WTC11 (cell line): ENCODE data around the gene M1AP. TPM values are rescaled to one million over a fixed set of nuclear protein-coding genes. Genes with fewer than 3 reads are reported as not detected.
"Not testable (repeated sequence)": the region's sequence is repeated elsewhere in the genome, so short reads cannot be mapped to it uniquely, and the experiment has no call there.

Experiments
- ATAC-seq: fragments of 200-7000 bp; cut with Tn5 transposase; 2 replicates; pipeline ENCODE4 v1.10.0; 2021; ENCODE audit warnings: mild to moderate bottlenecking, moderate library complexity
- CTCF ChIA-PET: fragments of 300-600 bp; sonication (Branson Sonifier 250); formaldehyde crosslinking; loops from one replicate; lab custom pipeline; 2021; ENCODE audit warnings: antibody characterized with exemption; lab: Charles Lee
- POLR2A ChIA-PET: fragments of 350-600 bp; sonication (Branson Sonifier 250); formaldehyde crosslinking; loops from one replicate; lab custom pipeline; 2021; ENCODE audit warnings: antibody characterized with exemption; lab: Charles Lee
- DNase-seq: peaks from one replicate; pipeline ENCODE4 v3.0.0; 2021; ENCODE audit warnings: low spot score
- H3K27ac Mint-ChIP-seq: 2 replicates; pipeline ENCODE4 v1.8.0; 2021; ENCODE audit warnings: mixed read lengths
- H3K27me3 Mint-ChIP-seq: 2 replicates; pipeline ENCODE4 v1.8.0; 2021; ENCODE audit warnings: low read depth, mild to moderate bottlenecking, moderate library complexity, mixed read lengths
- H3K36me3 Mint-ChIP-seq: 2 replicates; pipeline ENCODE4 v1.8.0; 2021; ENCODE audit warnings: mixed read lengths
- H3K4me1 Mint-ChIP-seq: 2 replicates; pipeline ENCODE4 v1.8.0; 2022; ENCODE audit warnings: mixed read lengths
- H3K4me3 Mint-ChIP-seq: 2 replicates; pipeline ENCODE4 v1.8.0; 2021; ENCODE audit warnings: mild to moderate bottlenecking, moderate library complexity, mixed read lengths
- H3K9me3 Mint-ChIP-seq: 2 replicates; pipeline ENCODE4 v1.8.0; 2021; ENCODE audit warnings: mixed read lengths
- ATF1 ChIP-seq: sonication (generic); formaldehyde crosslinking; IDR thresholded peaks from 2 replicates; pipeline ENCODE4 v1.8.1; 2023; ENCODE audit warnings: mild to moderate bottlenecking, moderate library complexity, missing genetic modification reagents
- CREM ChIP-seq: sonication (generic); formaldehyde crosslinking; IDR thresholded peaks from 2 replicates; pipeline ENCODE4 v1.8.1; 2022; ENCODE audit warnings: mild to moderate bottlenecking, missing genetic modification reagents, moderate library complexity
- E2F1 ChIP-seq: sonication (generic); formaldehyde crosslinking; IDR thresholded peaks from 2 replicates; pipeline ENCODE4 v1.8.0; 2022; ENCODE audit warnings: mild to moderate bottlenecking, missing genetic modification reagents
- ELF4 ChIP-seq: sonication (generic); formaldehyde crosslinking; IDR thresholded peaks from 2 replicates; pipeline ENCODE4 v1.8.1; 2022; ENCODE audit warnings: low read depth, mild to moderate bottlenecking, moderate library complexity, missing genetic modification reagents
- HMGA2 ChIP-seq: fragments of 250-450 bp; sonication (Bioruptor Pico); IDR thresholded peaks from 2 replicates; pipeline ENCODE4 v1.4.0; 2021; ENCODE audit warnings: mild to moderate bottlenecking, moderate library complexity
- IRF2 ChIP-seq: sonication (generic); formaldehyde crosslinking; IDR thresholded peaks from 2 replicates; pipeline ENCODE4 v1.8.0; 2022; ENCODE audit warnings: low read depth, missing genetic modification reagents, borderline replicate concordance
- KAT7 ChIP-seq: sonication (generic); formaldehyde crosslinking; IDR thresholded peaks from 2 replicates; pipeline ENCODE4 v1.8.1; 2023; ENCODE audit warnings: missing genetic modification reagents, mild to moderate bottlenecking, borderline replicate concordance
- PRDM15 ChIP-seq: sonication (generic); formaldehyde crosslinking; IDR thresholded peaks from 2 replicates; pipeline ENCODE4 v1.8.0; 2022; ENCODE audit warnings: missing genetic modification reagents
- ZNF317 ChIP-seq: sonication (generic); formaldehyde crosslinking; IDR thresholded peaks from 2 replicates; pipeline ENCODE4 v1.8.1; 2023; ENCODE audit warnings: low read depth, mild to moderate bottlenecking, moderate library complexity, missing genetic modification reagents, borderline replicate concordance
- ZNF396 ChIP-seq: fragments of 250-450 bp; sonication (Bioruptor Pico); IDR thresholded peaks from 2 replicates; pipeline ENCODE4 v1.8.0; 2021; ENCODE audit warnings: mild to moderate bottlenecking, moderate library complexity, borderline replicate concordance
- ZNF423 ChIP-seq: fragments of 250-450 bp; sonication (Bioruptor Pico); IDR thresholded peaks from 2 replicates; pipeline ENCODE4 v2.1.2; 2022; ENCODE audit warnings: mild to moderate bottlenecking, moderate library complexity
- total RNA-seq: library from RNA; stranded (reverse); gene quantifications from 3 replicates; pipeline ENCODE4 v1.2.3, GENCODE V29; 2021
- TF ChIP-seq, protein P1 (sequence below): fragments of 250-450 bp; sonication (Bioruptor Pico); IDR thresholded peaks from 2 replicates; pipeline ENCODE4 v1.8.0; 2021; ENCODE audit warnings: mild to moderate bottlenecking
- TF ChIP-seq, protein P2 (sequence below): sonication (generic); formaldehyde crosslinking; IDR thresholded peaks from 2 replicates; pipeline ENCODE4 v1.8.0; 2023; ENCODE audit warnings: missing genetic modification reagents
- TF ChIP-seq, protein P3 (sequence below): sonication (generic); formaldehyde crosslinking; IDR thresholded peaks from 2 replicates; pipeline ENCODE4 v1.8.1; 2023; ENCODE audit warnings: mild to moderate bottlenecking, missing genetic modification reagents, moderate library complexity

The M1AP gene
- total RNA-seq, 1 experiment from 2014 or later = 5.9 TPM

DNA sequence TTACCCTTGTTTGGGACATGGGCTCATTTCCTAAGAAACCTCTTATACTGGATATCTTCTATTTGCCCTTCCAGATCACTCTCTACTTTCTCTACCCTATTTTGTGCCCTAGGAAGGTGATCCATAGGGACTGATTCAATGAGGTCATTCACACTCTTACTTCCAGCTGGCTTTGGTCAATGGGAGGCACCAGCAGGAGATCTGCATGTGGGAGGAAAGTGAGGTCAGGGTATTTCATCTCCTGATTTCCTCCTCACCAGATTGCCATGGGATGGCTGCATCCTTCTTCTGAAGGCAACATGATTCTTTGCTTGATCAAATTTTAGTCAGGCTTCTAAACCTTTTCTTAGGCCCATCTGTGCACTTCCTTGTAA is 15.2 kb downstream of the M1AP start:
- peaks cover 20% of the 10 kb centered on the region for H3K4me1 Mint-ChIP-seq
- H3K36me3 Mint-ChIP-seq = no peaks in the 10 kb centered on the region
- peak; percentile 56 for ATAC-seq
- no peak overlapping the region for H3K4me3 Mint-ChIP-seq
- CTCF ChIA-PET = interaction anchor here (1.6 kb wide), 1 partner anchor 158 kb away, joined by 3 read pairs; no protein-coding TSS in a partner anchor
- H3K9me3 Mint-ChIP-seq = no peaks in the 10 kb centered on the region
- TF ChIP-seq PRDM15 (no peak), ZNF423 (CRISPR knock-in tag) (peak; percentile 15; the same call in 1 of the 2 replicates)
- H3K27me3 Mint-ChIP-seq = no peaks in the 10 kb centered on the region; the same call in 1 of the 2 replicates
- POLR2A ChIA-PET = no interaction called here
- no peak overlapping the region for H3K27ac Mint-ChIP-seq
- DNase-seq = no peak

DNA sequence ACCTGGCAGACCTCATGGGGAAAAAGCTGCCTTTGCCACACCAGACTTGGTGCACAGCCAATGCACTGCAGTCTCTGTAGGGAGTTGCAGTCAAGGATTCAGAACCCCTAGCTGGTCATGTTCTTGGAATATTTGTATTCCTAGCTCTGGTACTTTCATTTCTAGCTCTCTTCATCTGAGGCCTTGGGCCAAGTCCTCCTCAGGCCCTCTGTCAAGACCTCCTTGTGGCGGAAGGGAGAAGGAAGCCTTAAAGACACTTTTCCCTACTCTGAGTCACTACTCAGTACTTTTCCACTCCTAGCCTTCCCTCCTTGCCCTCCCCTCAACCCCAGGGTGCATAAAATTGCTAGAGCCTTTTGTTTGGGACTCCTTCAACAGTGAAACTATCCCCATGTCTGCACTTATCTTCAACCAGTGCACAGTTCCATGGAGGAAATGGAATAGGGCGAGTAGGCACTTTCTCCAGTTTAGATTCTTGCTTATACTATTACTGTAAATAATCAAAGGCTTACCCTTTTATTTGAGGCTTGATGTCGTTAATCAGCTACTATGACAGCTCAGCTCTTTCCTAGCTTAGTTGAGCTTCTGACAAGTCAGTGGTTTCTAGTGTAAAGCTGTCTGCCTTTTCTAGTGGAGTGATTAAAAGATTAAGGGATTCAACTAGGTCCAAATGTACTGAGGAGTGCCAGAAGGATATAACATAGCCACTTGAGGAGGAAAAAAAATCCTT is 15.8 kb downstream of the M1AP start:
- Mint-ChIP-seq H3K27me3 (no peaks in the 10 kb centered on the region; the same call in 1 of the 2 replicates), H3K9me3 (no peaks in the 10 kb centered on the region), H3K4me1 (peaks cover 20% of the 10 kb centered on the region), H3K4me3 (no peak overlapping the region), H3K27ac (peak overlapping the region; percentile 78; the same call in 1 of the 2 replicates), H3K36me3 (no peaks in the 10 kb centered on the region)
- ATAC-seq = peak; percentile 98
- POLR2A ChIA-PET = no interaction called here
- CTCF ChIA-PET = interaction anchor here (0.6 to 1.6 kb wide), 5 partner anchors 10 to 157 kb away, joined by 3 to 7 read pairs (median 4); partner anchors contain the start of genes M1AP and SEMA4F
- TF ChIP-seq HMGA2 (CRISPR knock-in tag) = no peak
- no peak for TF ChIP-seq ELF4 (CRISPR knock-in tag)
- TF ChIP-seq ZNF396 (CRISPR knock-in tag) = no peak
- DNase-seq = no peak

DNA sequence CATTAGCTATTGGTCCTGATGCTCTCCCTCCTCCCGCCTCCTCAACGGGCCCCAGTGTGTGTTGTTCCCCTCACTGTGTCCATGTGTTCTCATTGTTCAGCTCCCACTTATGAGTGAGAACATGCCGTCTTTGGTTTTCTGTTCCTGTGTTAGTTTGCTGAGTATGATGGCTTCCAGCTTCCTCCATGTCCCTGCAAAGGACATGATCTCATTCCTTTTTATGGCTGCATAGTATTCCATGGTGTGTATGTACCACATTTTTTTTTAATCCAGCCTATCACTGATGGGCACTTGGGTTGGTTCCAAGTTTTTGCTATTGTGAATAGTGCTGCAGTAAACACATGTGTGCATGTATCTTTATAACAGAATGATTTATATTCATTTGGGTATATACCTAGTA is 17.7 kb downstream of the M1AP start:
- ATAC-seq, DNase-seq, H3K36me3 Mint-ChIP-seq, CTCF ChIA-PET, POLR2A ChIA-PET, H3K27ac Mint-ChIP-seq, H3K4me3 Mint-ChIP-seq, H3K27me3 Mint-ChIP-seq, H3K9me3 Mint-ChIP-seq: not testable (repeated sequence)
- H3K4me1 Mint-ChIP-seq = peaks cover 20% of the 10 kb centered on the region

- no peak overlapping the region for H3K4me3 Mint-ChIP-seq
- DNase-seq (no peak), ATAC-seq (no peak)
- POLR2A ChIA-PET = no interaction called here
- H3K27ac Mint-ChIP-seq = no peak overlapping the region
- peaks cover 20% of the 10 kb centered on the region for H3K4me1 Mint-ChIP-seq
- no peaks in the 10 kb centered on the region for H3K27me3 Mint-ChIP-seq
- no peak for TF ChIP-seq E2F1 (CRISPR knock-in tag)
- TF ChIP-seq PRDM15 = no peak
- TF ChIP-seq, protein P1, sequence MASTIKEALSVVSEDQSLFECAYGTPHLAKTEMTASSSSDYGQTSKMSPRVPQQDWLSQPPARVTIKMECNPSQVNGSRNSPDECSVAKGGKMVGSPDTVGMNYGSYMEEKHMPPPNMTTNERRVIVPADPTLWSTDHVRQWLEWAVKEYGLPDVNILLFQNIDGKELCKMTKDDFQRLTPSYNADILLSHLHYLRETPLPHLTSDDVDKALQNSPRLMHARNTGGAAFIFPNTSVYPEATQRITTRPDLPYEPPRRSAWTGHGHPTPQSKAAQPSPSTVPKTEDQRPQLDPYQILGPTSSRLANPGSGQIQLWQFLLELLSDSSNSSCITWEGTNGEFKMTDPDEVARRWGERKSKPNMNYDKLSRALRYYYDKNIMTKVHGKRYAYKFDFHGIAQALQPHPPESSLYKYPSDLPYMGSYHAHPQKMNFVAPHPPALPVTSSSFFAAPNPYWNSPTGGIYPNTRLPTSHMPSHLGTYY (CRISPR knock-in tag) = no peak
- TF ChIP-seq, protein P2, sequence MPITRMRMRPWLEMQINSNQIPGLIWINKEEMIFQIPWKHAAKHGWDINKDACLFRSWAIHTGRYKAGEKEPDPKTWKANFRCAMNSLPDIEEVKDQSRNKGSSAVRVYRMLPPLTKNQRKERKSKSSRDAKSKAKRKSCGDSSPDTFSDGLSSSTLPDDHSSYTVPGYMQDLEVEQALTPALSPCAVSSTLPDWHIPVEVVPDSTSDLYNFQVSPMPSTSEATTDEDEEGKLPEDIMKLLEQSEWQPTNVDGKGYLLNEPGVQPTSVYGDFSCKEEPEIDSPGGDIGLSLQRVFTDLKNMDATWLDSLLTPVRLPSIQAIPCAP (CRISPR knock-in tag) = no peak
- TF ChIP-seq IRF2 (CRISPR knock-in tag) = no peak
- TF ChIP-seq CREM = no peak
- TF ChIP-seq ATF1 = no peak
- TF ChIP-seq, protein P3, sequence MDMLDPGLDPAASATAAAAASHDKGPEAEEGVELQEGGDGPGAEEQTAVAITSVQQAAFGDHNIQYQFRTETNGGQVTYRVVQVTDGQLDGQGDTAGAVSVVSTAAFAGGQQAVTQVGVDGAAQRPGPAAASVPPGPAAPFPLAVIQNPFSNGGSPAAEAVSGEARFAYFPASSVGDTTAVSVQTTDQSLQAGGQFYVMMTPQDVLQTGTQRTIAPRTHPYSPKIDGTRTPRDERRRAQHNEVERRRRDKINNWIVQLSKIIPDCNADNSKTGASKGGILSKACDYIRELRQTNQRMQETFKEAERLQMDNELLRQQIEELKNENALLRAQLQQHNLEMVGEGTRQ (CRISPR knock-in tag) = no peak
- no peak for TF ChIP-seq ZNF317 (CRISPR knock-in tag)
- no peak for TF ChIP-seq KAT7
- TF ChIP-seq, all 79 proteins: peak for 0
- CTCF ChIA-PET = no interaction called here
- Mint-ChIP-seq H3K9me3 (no peaks in the 10 kb centered on the region), H3K36me3 (no peaks in the 10 kb centered on the region)
Measured at GRCh38 chr2:74628538-74629105, 19.5 kb downstream of the M1AP start.
